IMR-90 (cell line): ENCODE data around the gene ADCYAP1. TPM values are rescaled to one million over a fixed set of nuclear protein-coding genes. Genes with fewer than 3 reads are reported as not detected.

Source experiments
- ATAC-seq: fragments of 200-7000 bp; cut with Tn5 transposase; 2 replicates; pipeline ENCODE4 v1.9.1; 2020; ENCODE audit warnings: low read depth, mild to moderate bottlenecking, moderate library complexity
- BruUV-seq: library from RNA; stranded (reverse); fragments of 400-500 nt; replicated peaks from 2 replicates; lab custom pipeline; 2021; lab: Mats Ljungman, UMichigan
- CTCF ChIA-PET: fragments of 300-600 bp; formaldehyde crosslinking; extraction: SDS; loops from one replicate; lab custom pipeline; 2021; ENCODE audit warnings: antibody characterized with exemption; lab: Yijun Ruan, JAX
- POLR2A ChIA-PET: fragments of 300-600 bp; sonication (Branson Sonifier 250); formaldehyde crosslinking; loops from one replicate; lab custom pipeline; 2022; ENCODE audit warnings: antibody characterized with exemption; ENCODE audit not compliant: unreplicated experiment; lab: Charles Lee
- DNase-seq: peaks from one replicate; pipeline ENCODE4 v3.0.0; 2013
- H2AFZ ChIP-seq: replicated peaks from 2 replicates; pipeline ENCODE3; 2013; ENCODE audit warnings: low read length, mild to moderate bottlenecking; ENCODE audit not compliant: poor library complexity
- H2AK5ac ChIP-seq: 2 replicates; pipeline ENCODE4 v1.6.1; 2013; ENCODE audit warnings: low read depth, low read length, inconsistent platforms
- H2AK9ac ChIP-seq: replicated peaks from 2 replicates; pipeline ENCODE3; 2013; ENCODE audit warnings: mild to moderate bottlenecking, low read depth, low read length, moderate library complexity; ENCODE audit not compliant: poor library complexity
- H2BK120ac ChIP-seq: 2 replicates; pipeline ENCODE4 v1.6.1; 2013; ENCODE audit warnings: low read depth, low read length, inconsistent platforms
- H2BK15ac ChIP-seq: 3 replicates; pipeline ENCODE4 v1.6.1; 2013; ENCODE audit warnings: low read depth, low read length, inconsistent platforms
- H2BK20ac ChIP-seq: 2 replicates; pipeline ENCODE4 v1.6.1; 2013; ENCODE audit warnings: low read depth, mild to moderate bottlenecking, inconsistent platforms, low read length, moderate library complexity
- H2BK5ac ChIP-seq: 2 replicates; pipeline ENCODE4 v1.6.1; 2013; ENCODE audit warnings: mild to moderate bottlenecking, low read depth, low read length, inconsistent platforms; ENCODE audit not compliant: poor library complexity, severe bottlenecking
- H3K14ac ChIP-seq: replicated peaks from 2 replicates; pipeline ENCODE4 v1.6.1; 2013; ENCODE audit warnings: low read depth, low read length, inconsistent platforms
- H3K18ac ChIP-seq: 2 replicates; pipeline ENCODE4 v1.6.1; 2013; ENCODE audit warnings: low read depth, low read length, control low read depth
- H3K23ac ChIP-seq: 2 replicates; pipeline ENCODE4 v1.6.1; 2013; ENCODE audit warnings: low read depth, low read length, inconsistent platforms
- H3K27ac ChIP-seq: 2 replicates; pipeline ENCODE4 v1.5.1; 2013; ENCODE audit warnings: mild to moderate bottlenecking, control low read depth, low read length; ENCODE audit not compliant: insufficient read depth
- H3K27me3 ChIP-seq: 2 replicates; pipeline ENCODE4 v1.6.1; 2013; ENCODE audit warnings: low read length; ENCODE audit not compliant: control insufficient read depth, insufficient read depth
- H3K36me3 ChIP-seq: 2 replicates; pipeline ENCODE4 v1.6.1; 2013; ENCODE audit warnings: low read length, mixed read lengths; ENCODE audit not compliant: control insufficient read depth, insufficient read depth
- H3K4ac ChIP-seq: 2 replicates; pipeline ENCODE4 v1.6.1; 2013; ENCODE audit warnings: low read depth, low read length, inconsistent platforms
- H3K4me1 ChIP-seq: 2 replicates; pipeline ENCODE4 v1.6.1; 2013; ENCODE audit warnings: low read length, mixed read lengths; ENCODE audit not compliant: control insufficient read depth, insufficient read depth
- H3K4me2 ChIP-seq: 2 replicates; pipeline ENCODE4 v1.6.1; 2013; ENCODE audit warnings: low read depth, mild to moderate bottlenecking, control low read depth, low read length, moderate library complexity
- H3K4me3 ChIP-seq: 2 replicates; pipeline ENCODE4 v1.5.1; 2013; ENCODE audit warnings: low read depth, mild to moderate bottlenecking, control low read depth, low read length, moderate library complexity; ENCODE audit not compliant: insufficient read depth
- H3K56ac ChIP-seq: 2 replicates; pipeline ENCODE4 v1.6.1; 2013; ENCODE audit warnings: low read length, inconsistent platforms; ENCODE audit not compliant: insufficient read depth; ENCODE audit errors: extremely low read depth
- H3K79me1 ChIP-seq, 2 experiments: 2 replicates each; pipeline ENCODE4 v1.6.1; 2013; ENCODE audit warnings: low read length in 2 of 2, inconsistent platforms in 1 of 2, low read depth in 1 of 2
- H3K9ac ChIP-seq: 2 replicates; pipeline ENCODE4 v1.6.1; 2013; ENCODE audit warnings: low read depth, low read length, control low read depth
- H3K9me1 ChIP-seq: 2 replicates; pipeline ENCODE4 v1.6.1; 2013; ENCODE audit warnings: low read length, inconsistent platforms; ENCODE audit not compliant: insufficient read depth
- H3K9me3 ChIP-seq: 2 replicates; pipeline ENCODE4 v1.6.1; 2013; ENCODE audit warnings: low read length; ENCODE audit not compliant: control insufficient read depth, insufficient read depth
- H4K20me1 ChIP-seq: 2 replicates; pipeline ENCODE4 v1.6.1; 2013; ENCODE audit warnings: low read length, inconsistent platforms; ENCODE audit not compliant: insufficient read depth
- H4K5ac ChIP-seq: 2 replicates; pipeline ENCODE4 v1.6.1; 2013; ENCODE audit warnings: mild to moderate bottlenecking, low read depth, low read length, control low read depth
- H4K8ac ChIP-seq, 2 experiments: 2 replicates each; pipeline ENCODE4 v1.6.1; 2013; ENCODE audit warnings: low read depth in 2 of 2, low read length in 2 of 2, control low read depth in 1 of 2, inconsistent platforms in 1 of 2
- H4K91ac ChIP-seq: 2 replicates; pipeline ENCODE4 v1.6.1; 2013; ENCODE audit warnings: low read depth, low read length, inconsistent platforms; ENCODE audit not compliant: insufficient read depth
- CEBPB ChIP-seq: IDR thresholded peaks from 2 replicates; pipeline ENCODE4 v1.6.1; 2012; ENCODE audit warnings: low read depth, low read length, improper control_type of control experiment
- CHD1 ChIP-seq: IDR thresholded peaks from 2 replicates; pipeline ENCODE4 v1.6.1; 2012; ENCODE audit warnings: low read depth, low read length, improper control_type of control experiment
- NFE2L2 ChIP-seq: fragments of 150-350 bp; IDR thresholded peaks from 2 replicates; pipeline ENCODE4 v1.6.1; 2016; ENCODE audit warnings: low read depth, mild to moderate bottlenecking, low read length
- RCOR1 ChIP-seq: IDR thresholded peaks from 2 replicates; pipeline ENCODE4 v1.6.1; 2012; ENCODE audit warnings: mild to moderate bottlenecking, low read length, improper control_type of control experiment; ENCODE audit not compliant: insufficient replicate concordance
- RFX5 ChIP-seq: IDR thresholded peaks from 2 replicates; pipeline ENCODE4 v1.8.0; 2012; ENCODE audit warnings: low read depth, mild to moderate bottlenecking, low read length, moderate library complexity
- WGBS, 2 experiments: methylation state at CpG; one replicate each; pipeline versions ENCODE4 v1.1.5 to v1.1.7; 2013; ENCODE audit warnings: missing lambda C conversion rate in 2 of 2; ENCODE audit not compliant: insufficient read length in 1 of 2; ENCODE audit errors: extremely low coverage in 2 of 2; 5-methylcytosine and 5-hydroxymethylcytosine counted together
- dilution Hi-C: fragments of 300-500 bp; cut with HindIII; formaldehyde crosslinking; loops from one replicate; pipeline ENCODE4 v1.14.3; 2018; ENCODE audit warnings: low sequenced_read_pairs; ENCODE audit not compliant: unreplicated experiment
- in situ Hi-C: fragments of 300-500 bp; cut with MboI; formaldehyde crosslinking; loops from 3 replicates; pipeline ENCODE4 v1.14.3; 2019; ENCODE audit warnings: low sequenced_read_pairs, inconsistent platforms, mixed read lengths
- intact Hi-C: fragments of 100-400 bp; cut with micrococcal nuclease; formaldehyde crosslinking; loops from 2 replicates; pipeline ENCODE4 v1.10.0; 2022
- polyA plus RNA-seq, 3 experiments: library from polyadenylated mRNA; depleted of rRNA; stranded (reverse); fragments of >200 nt; gene quantifications; 2 replicates each; pipeline ENCODE4 v1.2.3, GENCODE V29; 2012; ENCODE audit warnings: low replicate concordance in 1 of 3
- total RNA-seq: library from RNA; depleted of rRNA; stranded (reverse); fragments of >200 nt; gene quantifications from 2 replicates; pipeline ENCODE4 v1.2.3, GENCODE V29; 2012

Gene ADCYAP1
- total and polyA plus RNA-seq, 2 of the 4 experiments (the other 2 are of a cell fraction): not detected

GRCh38 chr18:910247-910646, 5.6 kb downstream of the ADCYAP1 start:
- no peak for ATAC-seq
- no peak overlapping the region for H3K4ac ChIP-seq
- no peak overlapping the region for H2BK120ac ChIP-seq
- WGBS, 2 experiments: no CpG with 5 or more reads among the region's 5 CpGs
- dilution Hi-C loops: no loop called here
- H4K91ac ChIP-seq: no peak overlapping the region
- no peak overlapping the region for H2BK5ac ChIP-seq
- no peak overlapping the region for H3K4me2 ChIP-seq
- no peaks in the 10 kb centered on the region for H3K79me1 ChIP-seq
- TF ChIP-seq NFE2L2: no peak
- TF ChIP-seq CHD1: no peak
- no peak for TF ChIP-seq CEBPB
- no peak for TF ChIP-seq RFX5
- no peak for TF ChIP-seq RCOR1
- no peak overlapping the region for H3K4me3 ChIP-seq
- CTCF ChIA-PET: interaction anchor here (0.7 kb wide), 1 partner anchor 50 kb away, joined by 3 read pairs; no protein-coding TSS in a partner anchor
- no peak overlapping the region for H4K5ac ChIP-seq
- H3K18ac ChIP-seq: no peak overlapping the region
- no peaks in the 10 kb centered on the region for H3K36me3 ChIP-seq
- H3K9me1 ChIP-seq: no peaks in the 10 kb centered on the region
- in situ Hi-C loops: no loop called here
- BruUV-seq: no TSS peak
- no peak overlapping the region for H2AK5ac ChIP-seq
- H3K27me3 ChIP-seq: peaks cover 53% of the 10 kb centered on the region
- no peak overlapping the region for H2AFZ ChIP-seq
- no peak overlapping the region for H3K9ac ChIP-seq
- H2BK20ac ChIP-seq: no peak overlapping the region
- POLR2A ChIA-PET: no interaction called here
- H3K14ac ChIP-seq: no peak overlapping the region
- no peaks in the 10 kb centered on the region for H4K20me1 ChIP-seq
- H3K27ac ChIP-seq: no peak overlapping the region
- no peak overlapping the region for H3K23ac ChIP-seq
- no peak overlapping the region for H3K56ac ChIP-seq
- peaks cover 2% of the 10 kb centered on the region; the same call in 1 of the 2 replicates for H3K9me3 ChIP-seq
- H4K8ac ChIP-seq: no peak overlapping the region
- H3K4me1 ChIP-seq: no peaks in the 10 kb centered on the region; the same call in 1 of the 2 replicates
- no peak overlapping the region for H2AK9ac ChIP-seq
- intact Hi-C loops: no loop called here
- no peak overlapping the region for H2BK15ac ChIP-seq
- no peak for DNase-seq
